Activated B cell treated with CpG ODN at 0.5 μM for 24 hours (primary cell): Measurements from ENCODE around the gene CNOT4. TPM values are rescaled to one million over a fixed set of nuclear protein-coding genes. Genes with fewer than 3 reads are reported as not detected.

ENCODE experiments used
- ATAC-seq: fragments of 200-7000 bp; cut with Tn5 transposase; one replicate; pipeline ENCODE4 v1.10.0; 2021; ENCODE audit warnings: low read depth, mild to moderate bottlenecking, moderate library complexity
- CTCF ChIA-PET: fragments of 350-600 bp; sonication (Branson Sonifier 250); formaldehyde crosslinking; loops from one replicate; lab custom pipeline; 2021; ENCODE audit warnings: antibody characterized with exemption; lab: Charles Lee
- POLR2A ChIA-PET: fragments of 350-600 bp; sonication (Branson Sonifier 250); formaldehyde crosslinking; loops from one replicate; lab custom pipeline; 2021; ENCODE audit warnings: antibody characterized with exemption; lab: Charles Lee
- DNase-seq: peaks from one replicate; pipeline ENCODE4 v3.0.0; 2022
- H3K27ac Mint-ChIP-seq: one replicate; pipeline ENCODE4 v1.8.0; 2020; ENCODE audit warnings: mixed read lengths
- H3K27me3 Mint-ChIP-seq: one replicate; pipeline ENCODE4 v1.8.0; 2021; ENCODE audit warnings: mixed read lengths
- H3K36me3 Mint-ChIP-seq: one replicate; pipeline ENCODE4 v1.8.0; 2021; ENCODE audit warnings: low read depth, mixed read lengths
- H3K4me1 Mint-ChIP-seq: one replicate; pipeline ENCODE4 v1.8.0; 2021; ENCODE audit warnings: mixed read lengths
- H3K4me3 Mint-ChIP-seq: one replicate; pipeline ENCODE4 v1.8.0; 2020; ENCODE audit warnings: mild to moderate bottlenecking, mixed read lengths
- H3K9me3 Mint-ChIP-seq: one replicate; pipeline ENCODE4 v1.8.0; 2020; ENCODE audit warnings: mixed read lengths
- CTCF ChIP-seq: fragments of 200-600 bp; IDR thresholded peaks from one replicate; pipeline ENCODE4 v1.8.0; 2022; ENCODE audit warnings: antibody characterized with exemption, mild to moderate bottlenecking
- intact Hi-C: fragments of 100-400 bp; cut with micrococcal nuclease; formaldehyde crosslinking; loops from one replicate; pipeline ENCODE4 v1.15.1; 2024
- total RNA-seq: library from RNA; stranded (reverse); gene quantifications from 2 replicates; pipeline ENCODE4 v1.2.3, GENCODE V29; 2022

Gene CNOT4
- total RNA-seq, 1 donor from 2014 or later, result 36.8 TPM

- H3K9me3 Mint-ChIP-seq, result peaks cover 4% of the 10 kb centered on the region
- no peaks in the 10 kb centered on the region for H3K4me1 Mint-ChIP-seq
- ATAC-seq (no peak), DNase-seq (no peak)
- H3K4me3 Mint-ChIP-seq, result no peak overlapping the region
- ChIA-PET CTCF (no interaction called here), POLR2A (no interaction called here)
- H3K36me3 Mint-ChIP-seq, result no peaks in the 10 kb centered on the region
- intact Hi-C loops, result no loop called here
- TF ChIP-seq CTCF, result no peak
- H3K27me3 Mint-ChIP-seq, result no peaks in the 10 kb centered on the region
- no peak overlapping the region for H3K27ac Mint-ChIP-seq
Measured at GRCh38 chr7:135320268-135320667, 189.6 kb downstream of the CNOT4 start.

- no peak overlapping the region for H3K4me3 Mint-ChIP-seq
- H3K9me3 Mint-ChIP-seq, result no peaks in the 10 kb centered on the region
- no peak overlapping the region for H3K27ac Mint-ChIP-seq
- H3K4me1 Mint-ChIP-seq, result no peaks in the 10 kb centered on the region
- ChIA-PET CTCF (no interaction called here), POLR2A (no interaction called here)
- no peaks in the 10 kb centered on the region for H3K27me3 Mint-ChIP-seq
- no peak for TF ChIP-seq CTCF
- intact Hi-C loops, result no loop called here
- no peak for DNase-seq
- H3K36me3 Mint-ChIP-seq, result no peaks in the 10 kb centered on the region
- ATAC-seq, result no peak
Measured at GRCh38 chr7:135317676-135318325, 192.1 kb downstream of the CNOT4 start.

- Mint-ChIP-seq H3K27me3 (no peaks in the 10 kb centered on the region), H3K36me3 (no peaks in the 10 kb centered on the region), H3K4me1 (no peaks in the 10 kb centered on the region), H3K27ac (no peak overlapping the region), H3K9me3 (no peaks in the 10 kb centered on the region), H3K4me3 (no peak overlapping the region)
- DNase-seq (no peak), ATAC-seq (no peak)
- CTCF ChIA-PET, result no interaction called here
- intact Hi-C loops, result no loop called here
- POLR2A ChIA-PET, result no interaction called here
- TF ChIP-seq CTCF, result no peak
Measured at GRCh38 chr7:135316648-135317313, 193.1 kb downstream of the CNOT4 start.

GRCh38 chr7:135313971-135314370 lies 195.9 kb downstream of the CNOT4 start:
- H3K9me3 Mint-ChIP-seq, result no peaks in the 10 kb centered on the region
- intact Hi-C loops, result no loop called here
- no peaks in the 10 kb centered on the region for H3K4me1 Mint-ChIP-seq
- ChIA-PET POLR2A (no interaction called here), CTCF (no interaction called here)
- ATAC-seq, result no peak
- no peak for DNase-seq
- no peak for TF ChIP-seq CTCF
- no peaks in the 10 kb centered on the region for H3K36me3 Mint-ChIP-seq
- H3K4me3 Mint-ChIP-seq, result no peak overlapping the region
- H3K27me3 Mint-ChIP-seq, result peaks cover 2% of the 10 kb centered on the region
- no peak overlapping the region for H3K27ac Mint-ChIP-seq

Other genes with a start within 250 kb of the CNOT4 start
- 75.1 and 84.1 TPM in 2 replicates for gene NUP205, start 47.8 kb upstream of the CNOT4 start, total RNA-seq
- 24.2 and 26.2 TPM in 2 replicates for gene STMP1, start 152.4 kb upstream of the CNOT4 start, total RNA-seq
- not detected in 2 replicates for gene SLC13A4, start 218.1 kb upstream of the CNOT4 start, total RNA-seq
- gene FAM180A, start 238.7 kb upstream of the CNOT4 start, total RNA-seq, result not detected in 2 replicates